HG02884 (cell line): ENCODE data around the gene ZNF287.

Source experiments
- ATAC-seq: cut with Tn5 transposase; IDR thresholded peaks from one replicate; pipeline ENCODE4 v1.9.1; 2021; ENCODE audit warnings: mild to moderate bottlenecking, moderate library complexity; ENCODE audit not compliant: unreplicated experiment

Gene ZNF287

DNA sequence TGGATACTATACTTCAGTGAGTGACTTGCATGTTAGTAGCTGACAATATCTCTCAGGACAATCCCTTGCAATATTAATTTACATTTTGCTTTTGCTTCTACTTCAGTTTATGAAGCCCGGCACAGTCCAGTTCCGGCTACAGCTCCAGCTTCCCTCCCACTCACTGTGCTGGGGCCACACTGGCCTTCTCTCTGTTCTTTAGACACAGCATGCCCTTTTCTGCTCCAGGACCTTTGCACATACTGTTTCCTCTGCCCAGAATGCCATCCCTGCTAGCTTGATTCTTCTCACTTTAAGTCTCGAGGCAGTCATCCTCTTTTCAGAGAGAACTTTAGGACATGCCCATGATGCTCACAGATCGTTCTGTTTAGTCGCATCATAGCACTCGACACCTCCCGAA is 51.5 kb downstream of the ZNF287 start:
- ATAC-seq: no peak

DNA sequence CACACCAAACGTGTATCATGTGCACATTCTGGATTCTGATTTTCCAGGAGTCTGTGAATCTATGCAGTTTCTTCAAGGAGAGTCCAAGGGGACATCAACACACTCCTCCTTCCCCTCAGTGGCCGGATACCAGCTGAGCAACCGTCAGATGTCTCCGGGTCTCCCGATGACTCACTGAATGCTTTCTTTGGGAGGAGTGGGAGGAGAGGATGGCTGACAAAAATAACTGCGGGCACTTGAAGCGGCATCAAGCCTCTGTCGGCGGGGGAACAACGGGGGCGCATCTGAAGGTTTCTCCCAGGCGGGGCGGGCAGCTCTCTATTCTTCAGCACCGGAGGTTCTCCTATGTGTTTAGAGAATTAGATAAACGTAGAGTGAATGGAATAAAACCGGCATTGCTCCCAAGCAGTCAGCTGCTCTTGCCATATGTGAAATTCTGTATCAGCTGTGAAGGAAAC is 52.4 kb downstream of the ZNF287 start:
- no peak for ATAC-seq

DNA sequence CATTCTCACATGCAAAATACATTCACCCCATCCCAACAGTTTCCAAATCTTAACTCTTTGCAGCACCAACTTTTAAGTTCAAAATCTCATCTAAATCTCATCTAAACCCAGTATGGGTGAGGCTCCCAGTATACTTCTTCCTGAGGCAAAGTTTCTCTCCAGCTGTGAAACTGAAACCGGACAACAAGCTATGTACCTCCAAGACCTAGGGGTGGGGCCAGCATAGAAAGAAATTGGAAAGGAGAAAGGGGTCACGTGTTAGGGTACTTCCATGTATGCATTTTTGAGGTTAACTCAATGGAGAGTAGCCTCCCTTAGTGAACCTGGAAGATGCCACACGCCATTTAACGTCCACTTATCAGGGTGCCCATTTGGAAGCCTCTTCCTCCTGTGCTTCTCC is 53.1 kb downstream of the ZNF287 start:
- no peak for ATAC-seq

- no peak for ATAC-seq
Observed at GRCh38 chr17:16513873-16514272, 55.1 kb downstream of the ZNF287 start.

DNA sequence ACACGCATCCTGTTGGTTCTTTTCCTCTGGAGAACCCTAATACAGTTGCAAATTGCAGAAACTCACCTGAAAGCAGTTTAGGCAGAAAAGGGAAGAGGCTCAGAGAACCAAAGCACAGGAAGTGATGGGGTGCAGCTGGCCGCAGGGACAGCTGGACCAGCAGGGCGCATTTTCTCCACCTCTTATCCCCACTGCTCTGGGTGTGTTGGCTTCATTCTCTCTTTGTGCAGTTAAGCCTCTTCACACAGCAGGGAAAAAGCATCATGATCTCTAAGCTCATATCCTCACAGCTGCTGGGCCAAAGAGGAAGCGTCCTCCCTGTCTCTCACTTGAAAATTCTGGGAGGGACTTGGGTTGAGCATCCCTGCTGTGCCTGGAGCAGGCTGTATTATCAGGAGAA is 57.0 kb downstream of the ZNF287 start:
- no peak for ATAC-seq

DNA sequence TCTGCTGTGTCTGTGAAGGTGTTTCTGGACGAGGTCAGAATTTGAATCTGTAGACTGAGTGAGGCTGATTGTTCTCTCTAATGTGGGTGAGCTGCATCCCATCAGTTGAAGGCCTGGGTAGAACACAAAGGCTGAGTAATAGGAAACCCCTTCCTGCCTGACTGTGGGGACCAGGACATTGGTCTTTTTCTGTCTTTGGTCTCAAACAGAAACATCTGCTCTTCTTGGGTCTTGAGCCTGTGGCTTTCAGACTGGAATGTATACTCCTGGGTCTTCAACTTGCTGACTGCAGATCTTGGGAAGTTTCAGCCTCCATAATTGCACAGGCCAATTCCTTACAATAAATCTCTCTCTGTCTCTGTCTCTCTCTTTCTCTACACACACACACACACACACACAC is 57.4 kb downstream of the ZNF287 start:
- no peak for ATAC-seq

GRCh38 chr17:16507918-16508533 is 61.0 kb downstream of the ZNF287 start:
- no peak for ATAC-seq

DNA sequence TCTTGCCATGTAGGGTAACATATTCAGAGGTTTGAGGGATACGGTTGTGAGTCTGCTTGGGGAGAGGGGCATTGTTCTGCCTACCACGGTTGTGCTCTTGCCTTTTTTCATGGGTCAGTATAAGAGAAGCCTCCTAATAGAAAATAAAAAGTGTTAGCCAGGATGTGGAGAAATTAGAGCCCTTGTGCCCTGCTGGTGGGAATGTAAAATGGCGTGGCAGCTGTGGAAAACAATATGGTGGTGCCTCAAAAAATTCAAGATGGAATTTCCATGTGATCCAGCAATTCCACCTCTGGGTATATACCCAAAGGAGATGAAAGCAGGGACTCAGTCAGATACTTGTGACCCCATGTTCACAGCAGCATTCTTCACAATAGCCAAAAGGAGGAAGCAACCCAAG is 62.8 kb downstream of the ZNF287 start:
- ATAC-seq: no peak

DNA sequence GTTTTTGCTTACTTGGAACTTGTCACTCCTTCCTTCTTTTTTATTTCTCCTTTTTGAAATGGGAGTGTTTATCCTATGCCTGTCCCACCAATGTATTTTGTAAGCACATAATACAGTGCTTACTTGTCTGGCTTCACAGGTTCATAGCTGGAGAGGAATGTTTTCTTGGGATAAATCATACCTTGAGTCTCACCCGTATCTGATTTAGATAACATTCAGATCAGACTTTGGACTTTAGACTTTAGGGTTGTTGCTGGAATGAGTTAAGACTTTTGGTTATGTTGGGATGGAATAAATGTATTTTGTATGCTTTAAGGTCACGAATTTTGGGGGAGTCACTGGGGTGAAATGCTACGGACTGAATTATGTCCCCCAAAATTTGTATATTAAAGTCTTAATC is 64.0 kb downstream of the ZNF287 start:
- no peak for ATAC-seq
